Transverse colon (tissue), 4 donors: ENCODE results near the gene MPRIP. TPM values are rescaled to one million over a fixed set of nuclear protein-coding genes. Genes with fewer than 3 reads are reported as not detected.

Source experiments
- DNase-seq: peaks from one replicate; pipeline ENCODE4 v3.0.0-alpha.2; 2019
- H3K27ac ChIP-seq, 4 donors: fragments of 200-600 bp; sonication (generic); 2 replicates each; pipeline ENCODE4 v1.5.1; 2016 to 2018; ENCODE audit warnings: inconsistent platforms in 4 of 4
- H3K27me3 ChIP-seq: fragments of 200-600 bp; sonication (generic); 2 replicates; pipeline ENCODE4 v1.5.1; 2017; ENCODE audit warnings: inconsistent platforms
- H3K36me3 ChIP-seq, 4 donors: fragments of 200-600 bp; sonication (generic); 2 replicates each; pipeline ENCODE4 v1.5.1; 2017 to 2019; ENCODE audit warnings: inconsistent platforms in 4 of 4
- H3K4me1 ChIP-seq, 4 donors: fragments of 200-600 bp; sonication (generic); 2 replicates each; pipeline ENCODE4 v1.5.1; 2017 to 2020; ENCODE audit warnings: inconsistent platforms in 4 of 4
- H3K4me3 ChIP-seq, 4 donors: fragments of 200-600 bp; sonication (generic); 1 replicate in 1 of 4; 2 replicates in 3 of 4; pipeline versions ENCODE4 v1.5.1 to v1.6.1; 2017 to 2019; ENCODE audit warnings: inconsistent platforms in 4 of 4
- H3K9me3 ChIP-seq, 2 donors: fragments of 200-600 bp; sonication (generic); 2 replicates each; pipeline ENCODE4 v1.5.1; 2017 to 2019; ENCODE audit warnings: inconsistent platforms in 2 of 2
- EP300 ChIP-seq: sonication (generic); formaldehyde crosslinking; IDR thresholded peaks from one replicate; pipeline ENCODE4 v1.6.1; 2017; ENCODE audit warnings: antibody characterized with exemption, low read depth
- POLR2A ChIP-seq: fragments of 450-650 bp; IDR thresholded peaks from one replicate; pipeline ENCODE4 v1.6.1; 2016; ENCODE audit warnings: antibody characterized with exemption, mild to moderate bottlenecking, moderate library complexity
- POLR2AphosphoS5 ChIP-seq, 3 donors: sonication (generic); formaldehyde crosslinking; IDR thresholded peaks; one replicate each; pipeline ENCODE4 v1.6.1; 2016; ENCODE audit warnings: antibody characterized with exemption in 3 of 3
- WGBS, 2 donors: methylation state at CpG; one replicate each; pipeline ENCODE4 v1.1.5; 2018; ENCODE audit warnings: low coverage in 1 of 2; 5-methylcytosine and 5-hydroxymethylcytosine counted together
- in situ Hi-C, 4 donors: fragments of 200-750 bp; cut with MboI; loops; one replicate each; pipeline versions ENCODE4 v1.15.0 to v1.15.1; 2017; ENCODE audit warnings: low sequenced_read_pairs in 3 of 4, low pct_ligation_motif_present in 1 of 4, low pct_unique_long_range_greater_than_20kb in 1 of 4
- intact Hi-C: fragments of 100-400 bp; cut with DNase I; formaldehyde crosslinking; loops from one replicate; pipeline ENCODE4 v1.15.1; 2023; ENCODE audit warnings: low total_unique reads
- total RNA-seq, 4 donors: library from RNA; depleted of rRNA; stranded (reverse); fragments of >200 nt; gene quantifications; one replicate each; pipeline ENCODE4 v1.1.0, GENCODE V29; 2016
- TF ChIP-seq, protein P1 (sequence below), 5 experiments: fragments of 200-600 bp in 3 of 5; fragments of 450-650 bp in 2 of 5; sonication (generic) in 3 of 5; IDR thresholded peaks; 1 replicate in 2 of 5; 2 replicates in 3 of 5; pipeline ENCODE4 v1.5.1; 2016 to 2017; ENCODE audit warnings: antibody characterized with exemption in 5 of 5, inconsistent platforms in 3 of 5, mild to moderate bottlenecking in 2 of 5, moderate library complexity in 1 of 5

Gene MPRIP
- total RNA-seq, 4 donors from 2014 or later, result 124 to 368 (median 158) TPM

DNA sequence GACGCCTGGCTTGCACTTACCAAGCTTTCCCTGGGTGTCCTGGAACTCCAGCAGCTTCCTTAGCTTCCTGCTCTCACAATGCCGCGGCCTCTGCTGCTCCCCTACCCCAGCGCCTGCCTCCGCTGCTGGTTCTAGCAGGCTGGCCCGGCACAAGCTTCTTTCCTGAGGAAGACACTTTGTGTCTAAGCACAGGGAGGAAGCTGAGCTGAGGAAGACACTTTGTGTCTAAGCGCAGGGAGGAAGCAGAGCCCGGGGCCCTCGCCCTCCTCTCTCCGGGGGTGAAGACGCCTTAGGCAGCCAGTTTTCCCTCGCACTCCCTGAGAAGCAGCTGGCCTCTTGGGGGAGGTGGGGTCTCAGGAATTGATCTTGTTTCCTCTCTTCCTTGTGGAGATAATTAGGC, 99.0 kb downstream of the MPRIP start:
- in situ Hi-C loops (loop anchor here in 1 of 4 donors (25.0 kb wide), 1 partner anchor 129 kb away; no protein-coding TSS in a partner anchor), intact Hi-C loops (loop anchor here (10.0 kb wide), 1 partner anchor 94 kb away; the partner anchor contains the start of gene FLCN)
- Histone ChIP-seq H3K27me3 (no peaks in the 10 kb centered on the region), H3K9me3 (no peaks in the 10 kb centered on the region), H3K27ac (no peak overlapping the region), H3K4me1 (peaks cover 0 to 3% (median 0%) of the 10 kb centered on the region in 4 donors), H3K4me3 (no peak overlapping the region), H3K36me3 (peaks cover 0 to 55% (median 26%) of the 10 kb centered on the region in 4 donors)
- no peak for DNase-seq
- WGBS, 2 donors, result 82% methylated on average over 12 of the region's 12 CpGs; no CpG with 5 or more reads in 1 of the 2 donors
- TF ChIP-seq POLR2AphosphoS5 (IDR thresholded peaks at IDR 0.05) (no peak), EP300 (no peak), POLR2A (no peak)
- TF ChIP-seq, protein P1, sequence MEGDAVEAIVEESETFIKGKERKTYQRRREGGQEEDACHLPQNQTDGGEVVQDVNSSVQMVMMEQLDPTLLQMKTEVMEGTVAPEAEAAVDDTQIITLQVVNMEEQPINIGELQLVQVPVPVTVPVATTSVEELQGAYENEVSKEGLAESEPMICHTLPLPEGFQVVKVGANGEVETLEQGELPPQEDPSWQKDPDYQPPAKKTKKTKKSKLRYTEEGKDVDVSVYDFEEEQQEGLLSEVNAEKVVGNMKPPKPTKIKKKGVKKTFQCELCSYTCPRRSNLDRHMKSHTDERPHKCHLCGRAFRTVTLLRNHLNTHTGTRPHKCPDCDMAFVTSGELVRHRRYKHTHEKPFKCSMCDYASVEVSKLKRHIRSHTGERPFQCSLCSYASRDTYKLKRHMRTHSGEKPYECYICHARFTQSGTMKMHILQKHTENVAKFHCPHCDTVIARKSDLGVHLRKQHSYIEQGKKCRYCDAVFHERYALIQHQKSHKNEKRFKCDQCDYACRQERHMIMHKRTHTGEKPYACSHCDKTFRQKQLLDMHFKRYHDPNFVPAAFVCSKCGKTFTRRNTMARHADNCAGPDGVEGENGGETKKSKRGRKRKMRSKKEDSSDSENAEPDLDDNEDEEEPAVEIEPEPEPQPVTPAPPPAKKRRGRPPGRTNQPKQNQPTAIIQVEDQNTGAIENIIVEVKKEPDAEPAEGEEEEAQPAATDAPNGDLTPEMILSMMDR (IDR thresholded peaks at IDR 0.05), result no peak

GRCh38 chr17:17141860-17142552, 99.7 kb downstream of the MPRIP start:
- TF ChIP-seq, protein P1 (IDR thresholded peaks at IDR 0.05), result peak; percentile 58 to 73 (median 63)
- TF ChIP-seq EP300 (no peak), POLR2AphosphoS5 (IDR thresholded peaks at IDR 0.05) (no peak)
- Histone ChIP-seq H3K36me3 (peaks cover 0 to 51% (median 27%) of the 10 kb centered on the region in 4 donors), H3K9me3 (no peaks in the 10 kb centered on the region), H3K27ac (no peak overlapping the region), H3K4me3 (no peak overlapping the region), H3K4me1 (peaks cover 0 to 3% (median 0%) of the 10 kb centered on the region in 4 donors), H3K27me3 (no peaks in the 10 kb centered on the region)
- WGBS, 2 donors, result 58 to 74% methylated on average over 2 to 20 of the region's 23 CpGs
- in situ Hi-C loops, result loop anchor here in 1 of 4 donors (25.0 kb wide), 1 partner anchor 130 kb away; no protein-coding TSS in a partner anchor
- intact Hi-C loops, result loop anchor here (10.0 kb wide), 1 partner anchor 93 kb away; the partner anchor contains the start of gene FLCN
- DNase-seq, result no peak

GRCh38 chr17:17142556-17142955, 100.3 kb downstream of the MPRIP start:
- Histone ChIP-seq H3K27me3 (no peaks in the 10 kb centered on the region), H3K36me3 (peaks cover 0 to 53% (median 29%) of the 10 kb centered on the region in 4 donors), H3K9me3 (no peaks in the 10 kb centered on the region), H3K4me3 (no peak overlapping the region), H3K27ac (no peak overlapping the region), H3K4me1 (peaks cover 0 to 3% (median 0%) of the 10 kb centered on the region in 4 donors)
- intact Hi-C loops (loop anchor here (10.0 kb wide), 1 partner anchor 92 kb away; the partner anchor contains the start of gene FLCN), in situ Hi-C loops (loop anchor here in 1 of 4 donors (25.0 kb wide), 1 partner anchor 130 kb away; no protein-coding TSS in a partner anchor)
- DNase-seq, result no peak
- TF ChIP-seq EP300 (no peak), POLR2AphosphoS5 (IDR thresholded peaks at IDR 0.05) (no peak), POLR2A (no peak)
- TF ChIP-seq, protein P1 (IDR thresholded peaks at IDR 0.05), result no peak
- 96% methylated on average over 9 of the region's 11 CpGs; no CpG with 5 or more reads in 1 of the 2 donors for WGBS, 2 donors

- Histone ChIP-seq H3K4me1 (peaks cover 0 to 3% (median 0%) of the 10 kb centered on the region in 4 donors), H3K36me3 (peaks cover 0 to 50% (median 25%) of the 10 kb centered on the region in 4 donors), H3K27ac (no peak overlapping the region), H3K27me3 (no peaks in the 10 kb centered on the region), H3K9me3 (no peaks in the 10 kb centered on the region), H3K4me3 (no peak overlapping the region)
- intact Hi-C loops, result loop anchor here (10.0 kb wide), 1 partner anchor 91 kb away; the partner anchor contains the start of gene FLCN
- 93% methylated on average over 19 of the region's 19 CpGs; no CpG with 5 or more reads in 1 of the 2 donors for WGBS, 2 donors
- DNase-seq, result no peak
- TF ChIP-seq POLR2AphosphoS5 (IDR thresholded peaks at IDR 0.05) (no peak), POLR2A (no peak), EP300 (no peak)
- TF ChIP-seq, protein P1 (IDR thresholded peaks at IDR 0.05), result no peak
- in situ Hi-C loops, result loop anchor here in 1 of 4 donors (25.0 kb wide), 1 partner anchor 131 kb away; no protein-coding TSS in a partner anchor
These were observed 101.2 kb downstream of the MPRIP start for GRCh38 chr17:17143501-17143900.
